ENCODE results near the gene PCDHGA11. TPM values are rescaled to one million over a fixed set of nuclear protein-coding genes. Genes with fewer than 3 reads are reported as not detected.

Gene PCDHGA11
- total and polyA plus RNA-seq, 4 donors: 0.22 to 2.5 (median 0.50) TPM

DNA sequence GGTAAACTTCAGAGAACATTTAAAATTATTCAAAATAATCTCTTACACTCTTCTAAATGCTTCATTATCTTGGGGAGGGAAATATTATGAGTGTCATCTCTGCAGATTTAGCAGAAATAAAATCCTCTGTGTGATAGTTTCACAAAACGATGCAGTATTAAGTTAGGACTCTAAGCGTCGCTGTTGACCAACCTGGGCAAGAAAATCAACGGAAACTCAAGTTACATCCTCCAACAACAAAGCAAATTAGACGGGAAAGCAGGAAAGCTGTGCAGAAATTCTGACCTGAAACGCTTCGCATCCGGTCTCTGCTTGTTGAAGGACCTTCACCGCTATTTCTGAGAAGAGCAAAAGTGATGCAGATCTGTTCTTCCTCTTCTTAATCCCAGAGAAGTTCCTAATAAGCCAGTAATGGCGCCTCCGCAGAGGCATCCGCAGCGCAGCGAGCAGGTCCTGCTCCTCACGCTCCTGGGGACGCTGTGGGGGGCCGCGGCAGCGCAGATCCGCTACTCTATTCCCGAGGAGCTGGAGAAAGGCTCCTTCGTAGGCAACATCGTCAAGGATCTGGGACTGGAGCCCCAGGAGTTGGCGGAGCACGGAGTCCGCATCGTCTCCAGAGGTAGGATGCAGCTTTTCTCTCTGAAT, 47.1 kb upstream of the PCDHGA11 start, which contains the start of gene PCDHGA6:
TSS of gene PCDHGA6 (plus strand) at position 219 of the 645 bp plus-strand sequence. CDS start at position 412, 193 bp downstream.
- DNase-seq (ENCODE audit: low spot score): no peak
- peaks cover 0 to 5% (median 0%) of the 10 kb centered on the region in 4 donors for H3K27me3 ChIP-seq (ENCODE audit: control insufficient read depth in 4 of 4, insufficient read depth in 4 of 4, low read length in 3 of 4)
- H3K27ac ChIP-seq (ENCODE audit: low read depth in 1 of 2, low read length in 2 of 2): no peak within 1 kb of the TSS
- TF ChIP-seq, protein P1, sequence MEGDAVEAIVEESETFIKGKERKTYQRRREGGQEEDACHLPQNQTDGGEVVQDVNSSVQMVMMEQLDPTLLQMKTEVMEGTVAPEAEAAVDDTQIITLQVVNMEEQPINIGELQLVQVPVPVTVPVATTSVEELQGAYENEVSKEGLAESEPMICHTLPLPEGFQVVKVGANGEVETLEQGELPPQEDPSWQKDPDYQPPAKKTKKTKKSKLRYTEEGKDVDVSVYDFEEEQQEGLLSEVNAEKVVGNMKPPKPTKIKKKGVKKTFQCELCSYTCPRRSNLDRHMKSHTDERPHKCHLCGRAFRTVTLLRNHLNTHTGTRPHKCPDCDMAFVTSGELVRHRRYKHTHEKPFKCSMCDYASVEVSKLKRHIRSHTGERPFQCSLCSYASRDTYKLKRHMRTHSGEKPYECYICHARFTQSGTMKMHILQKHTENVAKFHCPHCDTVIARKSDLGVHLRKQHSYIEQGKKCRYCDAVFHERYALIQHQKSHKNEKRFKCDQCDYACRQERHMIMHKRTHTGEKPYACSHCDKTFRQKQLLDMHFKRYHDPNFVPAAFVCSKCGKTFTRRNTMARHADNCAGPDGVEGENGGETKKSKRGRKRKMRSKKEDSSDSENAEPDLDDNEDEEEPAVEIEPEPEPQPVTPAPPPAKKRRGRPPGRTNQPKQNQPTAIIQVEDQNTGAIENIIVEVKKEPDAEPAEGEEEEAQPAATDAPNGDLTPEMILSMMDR (IDR thresholded peaks at IDR 0.05; ENCODE audit: low read depth, low read length, missing input control): peak; percentile 13
- TF ChIP-seq RAD21 (IDR thresholded peaks at IDR 0.05): peak; percentile 9 to 22
- TF ChIP-seq SP1 (IDR thresholded peaks at IDR 0.05): no peak
- H3K9ac ChIP-seq (ENCODE audit: low read depth in 1 of 2, low read length in 2 of 2): no peak within 1 kb of the TSS
- no peaks in the 10 kb centered on the region for H3K4me1 ChIP-seq (ENCODE audit: control insufficient read depth in 4 of 4, insufficient read depth in 4 of 4, low read length in 3 of 4)
- no peaks in the 10 kb centered on the region for H3K36me3 ChIP-seq (ENCODE audit: control insufficient read depth in 4 of 4, insufficient read depth in 3 of 4, low read depth in 1 of 4, low read length in 3 of 4)
- peaks cover 37 to 83% (median 56%) of the 10 kb centered on the region in 4 donors for H3K9me3 ChIP-seq (ENCODE audit: control insufficient read depth in 4 of 4, low read length in 3 of 4)
- whole genome bisulfite sequencing: 20% methylated on average over 27 of the region's 27 CpGs
- peak within 1 kb of the TSS in 2 of 3 donors; percentile 23 to 46 for H3K4me3 ChIP-seq (ENCODE audit: low read depth in 1 of 3, low read length in 3 of 3)

GRCh38 chr5:141374627-141375026, 46.2 kb upstream of the PCDHGA11 start:
- 46% methylated on average over 14 of the region's 14 CpGs for WGBS
- peaks cover 0 to 5% (median 0%) of the 10 kb centered on the region in 4 donors for H3K27me3 ChIP-seq (ENCODE audit: control insufficient read depth in 4 of 4, insufficient read depth in 4 of 4, low read length in 3 of 4)
- no peaks in the 10 kb centered on the region for H3K4me1 ChIP-seq (ENCODE audit: control insufficient read depth in 4 of 4, insufficient read depth in 4 of 4, low read length in 3 of 4)
- H3K36me3 ChIP-seq (ENCODE audit: control insufficient read depth in 4 of 4, insufficient read depth in 3 of 4, low read depth in 1 of 4, low read length in 3 of 4): no peaks in the 10 kb centered on the region
- no peak for DNase-seq (ENCODE audit: low spot score)
- TF ChIP-seq FOXA2 (IDR thresholded peaks at IDR 0.05) (no peak), SP1 (IDR thresholded peaks at IDR 0.05) (no peak), GABPA (IDR thresholded peaks at IDR 0.05 in 1 of 2, conservative IDR thresholded peaks at IDR 0.05 in 1 of 2) (no peak), HNF4A (conservative IDR thresholded peaks at IDR 0.05) (no peak), EGR1 (IDR thresholded peaks at IDR 0.05; ENCODE audit: low read depth in 2 of 2) (no peak), TAF1 (conservative IDR thresholded peaks at IDR 0.05) (no peak), YY1 (IDR thresholded peaks at IDR 0.05) (no peak), ATF3 (IDR thresholded peaks at IDR 0.05) (no peak), NR2F2 (IDR thresholded peaks at IDR 0.05) (no peak), RXRA (IDR thresholded peaks at IDR 0.05) (no peak), JUND (IDR thresholded peaks at IDR 0.05) (no peak), HNF4G (IDR thresholded peaks at IDR 0.05) (no peak), FOXA1 (IDR thresholded peaks at IDR 0.05) (no peak), MAX (IDR thresholded peaks at IDR 0.05) (no peak)
- TF ChIP-seq, protein P1 (IDR thresholded peaks at IDR 0.05; ENCODE audit: low read depth, low read length, missing input control): no peak
- TF ChIP-seq, protein P2, sequence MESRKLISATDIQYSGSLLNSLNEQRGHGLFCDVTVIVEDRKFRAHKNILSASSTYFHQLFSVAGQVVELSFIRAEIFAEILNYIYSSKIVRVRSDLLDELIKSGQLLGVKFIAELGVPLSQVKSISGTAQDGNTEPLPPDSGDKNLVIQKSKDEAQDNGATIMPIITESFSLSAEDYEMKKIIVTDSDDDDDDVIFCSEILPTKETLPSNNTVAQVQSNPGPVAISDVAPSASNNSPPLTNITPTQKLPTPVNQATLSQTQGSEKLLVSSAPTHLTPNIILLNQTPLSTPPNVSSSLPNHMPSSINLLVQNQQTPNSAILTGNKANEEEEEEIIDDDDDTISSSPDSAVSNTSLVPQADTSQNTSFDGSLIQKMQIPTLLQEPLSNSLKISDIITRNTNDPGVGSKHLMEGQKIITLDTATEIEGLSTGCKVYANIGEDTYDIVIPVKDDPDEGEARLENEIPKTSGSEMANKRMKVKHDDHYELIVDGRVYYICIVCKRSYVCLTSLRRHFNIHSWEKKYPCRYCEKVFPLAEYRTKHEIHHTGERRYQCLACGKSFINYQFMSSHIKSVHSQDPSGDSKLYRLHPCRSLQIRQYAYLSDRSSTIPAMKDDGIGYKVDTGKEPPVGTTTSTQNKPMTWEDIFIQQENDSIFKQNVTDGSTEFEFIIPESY (IDR thresholded peaks at IDR 0.05): no peak
- TF ChIP-seq, protein P3, sequence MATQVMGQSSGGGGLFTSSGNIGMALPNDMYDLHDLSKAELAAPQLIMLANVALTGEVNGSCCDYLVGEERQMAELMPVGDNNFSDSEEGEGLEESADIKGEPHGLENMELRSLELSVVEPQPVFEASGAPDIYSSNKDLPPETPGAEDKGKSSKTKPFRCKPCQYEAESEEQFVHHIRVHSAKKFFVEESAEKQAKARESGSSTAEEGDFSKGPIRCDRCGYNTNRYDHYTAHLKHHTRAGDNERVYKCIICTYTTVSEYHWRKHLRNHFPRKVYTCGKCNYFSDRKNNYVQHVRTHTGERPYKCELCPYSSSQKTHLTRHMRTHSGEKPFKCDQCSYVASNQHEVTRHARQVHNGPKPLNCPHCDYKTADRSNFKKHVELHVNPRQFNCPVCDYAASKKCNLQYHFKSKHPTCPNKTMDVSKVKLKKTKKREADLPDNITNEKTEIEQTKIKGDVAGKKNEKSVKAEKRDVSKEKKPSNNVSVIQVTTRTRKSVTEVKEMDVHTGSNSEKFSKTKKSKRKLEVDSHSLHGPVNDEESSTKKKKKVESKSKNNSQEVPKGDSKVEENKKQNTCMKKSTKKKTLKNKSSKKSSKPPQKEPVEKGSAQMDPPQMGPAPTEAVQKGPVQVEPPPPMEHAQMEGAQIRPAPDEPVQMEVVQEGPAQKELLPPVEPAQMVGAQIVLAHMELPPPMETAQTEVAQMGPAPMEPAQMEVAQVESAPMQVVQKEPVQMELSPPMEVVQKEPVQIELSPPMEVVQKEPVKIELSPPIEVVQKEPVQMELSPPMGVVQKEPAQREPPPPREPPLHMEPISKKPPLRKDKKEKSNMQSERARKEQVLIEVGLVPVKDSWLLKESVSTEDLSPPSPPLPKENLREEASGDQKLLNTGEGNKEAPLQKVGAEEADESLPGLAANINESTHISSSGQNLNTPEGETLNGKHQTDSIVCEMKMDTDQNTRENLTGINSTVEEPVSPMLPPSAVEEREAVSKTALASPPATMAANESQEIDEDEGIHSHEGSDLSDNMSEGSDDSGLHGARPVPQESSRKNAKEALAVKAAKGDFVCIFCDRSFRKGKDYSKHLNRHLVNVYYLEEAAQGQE (IDR thresholded peaks at IDR 0.05): no peak
- peaks cover 37 to 78% (median 56%) of the 10 kb centered on the region in 4 donors for H3K9me3 ChIP-seq (ENCODE audit: control insufficient read depth in 4 of 4, low read length in 3 of 4)
- H3K4me3 ChIP-seq (ENCODE audit: low read depth in 1 of 3, low read length in 3 of 3): peak overlapping the region in 1 of 3 donors; percentile 41
- H3K27ac ChIP-seq (ENCODE audit: low read depth in 1 of 2, low read length in 2 of 2): no peak overlapping the region
- H3K9ac ChIP-seq (ENCODE audit: low read depth in 1 of 2, low read length in 2 of 2): no peak overlapping the region
